Body of pancreas (tissue), 4 donors: ENCODE measurements around the gene SLC25A41.

ENCODE experiments used
- CTCF ChIP-seq, 7 experiments: fragments of 450-650 bp in 4 of 7; fragments of 200-600 bp in 3 of 7; sonication (generic) in 3 of 7; IDR thresholded peaks; one replicate each; pipeline ENCODE4 v1.5.1; 2016 to 2019; ENCODE audit warnings: antibody characterized with exemption in 7 of 7
- POLR2A ChIP-seq, 3 donors: fragments of 450-650 bp; IDR thresholded peaks; one replicate each; pipeline ENCODE4 v1.6.1; 2016; ENCODE audit warnings: antibody characterized with exemption in 3 of 3, mild to moderate bottlenecking in 2 of 3

- TF ChIP-seq CTCF (IDR thresholded peaks at IDR 0.05) = no peak
- TF ChIP-seq POLR2A (IDR thresholded peaks at IDR 0.05) = no peak
These were observed 42.8 kb upstream of the SLC25A41 start for GRCh38 chr19:6476155-6476895.
